Central memory CD4-positive, alpha-beta T cell (primary cell): Measurements from ENCODE around the gene C19orf18.
A peak's percentile ranks its signal among the peaks of the same experiment; 100 is the strongest.
"Not testable (repeated sequence)": the region's sequence is repeated elsewhere in the genome, so short reads cannot be mapped to it uniquely, and the experiment has no call there.

ENCODE experiments used
- DNase-seq: peaks from one replicate; pipeline ENCODE4 v3.0.0; 2022
- total RNA-seq, 3 experiments: gene quantifications; one replicate each; lab custom pipeline; 2026; lab: John Stamatoyannopoulos, UW

Gene C19orf18
- total RNA-seq: 0.04 to 1.5 (median 0.49) reads per million in 3 experiments

- DNase-seq: no peak
Observed at GRCh38 chr19:57974434-57974833, at the start of gene C19orf18. TSS of gene C19orf18 (minus strand) at chr19:57974534. CDS start at chr19:57974432, 102 bp downstream.

GRCh38 chr19:58022283-58022660 lies 47.9 kb upstream of the C19orf18 start:
- DNase-seq: no peak

DNA sequence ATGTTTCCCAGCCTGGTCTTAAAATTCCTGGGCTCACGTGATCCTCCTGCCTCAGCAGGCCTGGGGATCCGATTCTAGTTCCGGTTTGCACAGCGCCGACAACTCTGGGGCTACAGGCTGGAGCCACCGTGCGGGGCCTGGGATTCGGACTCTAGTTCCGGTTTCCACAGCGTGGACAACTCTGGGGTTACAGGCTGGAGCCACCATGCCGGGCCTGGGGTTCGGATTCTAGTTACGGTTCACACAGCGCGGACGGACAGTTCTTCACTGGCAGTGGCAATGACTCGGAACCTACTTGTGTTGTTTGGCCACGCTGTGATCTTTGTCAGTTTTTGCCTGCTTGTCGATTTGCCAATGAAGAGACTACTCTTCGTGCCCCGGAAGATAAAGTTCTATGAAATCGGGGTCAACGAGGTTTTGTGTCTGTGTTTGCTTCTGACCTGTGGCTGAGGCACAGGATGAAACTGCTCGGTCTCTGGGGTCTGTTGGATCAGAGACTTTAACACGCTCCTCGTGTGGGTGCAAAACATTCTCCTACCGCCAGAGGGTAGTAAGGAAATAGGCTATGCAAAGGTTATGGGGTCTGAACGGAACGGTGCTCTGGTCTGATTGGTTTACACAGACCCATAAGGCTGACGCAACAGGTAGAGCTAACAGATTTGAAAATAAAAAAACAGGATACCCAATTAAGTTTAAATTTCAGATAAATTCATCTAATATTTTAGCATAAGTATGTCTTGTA lies 47.4 kb upstream of the C19orf18 start:
- peak; percentile 9 for DNase-seq

GRCh38 chr19:58020129-58020528 lies 45.8 kb upstream of the C19orf18 start:
- no peak for DNase-seq

GRCh38 chr19:58014141-58014540 lies 39.8 kb upstream of the C19orf18 start:
- DNase-seq: no peak

GRCh38 chr19:58010507-58010906 lies 36.2 kb upstream of the C19orf18 start:
- no peak for DNase-seq

DNA sequence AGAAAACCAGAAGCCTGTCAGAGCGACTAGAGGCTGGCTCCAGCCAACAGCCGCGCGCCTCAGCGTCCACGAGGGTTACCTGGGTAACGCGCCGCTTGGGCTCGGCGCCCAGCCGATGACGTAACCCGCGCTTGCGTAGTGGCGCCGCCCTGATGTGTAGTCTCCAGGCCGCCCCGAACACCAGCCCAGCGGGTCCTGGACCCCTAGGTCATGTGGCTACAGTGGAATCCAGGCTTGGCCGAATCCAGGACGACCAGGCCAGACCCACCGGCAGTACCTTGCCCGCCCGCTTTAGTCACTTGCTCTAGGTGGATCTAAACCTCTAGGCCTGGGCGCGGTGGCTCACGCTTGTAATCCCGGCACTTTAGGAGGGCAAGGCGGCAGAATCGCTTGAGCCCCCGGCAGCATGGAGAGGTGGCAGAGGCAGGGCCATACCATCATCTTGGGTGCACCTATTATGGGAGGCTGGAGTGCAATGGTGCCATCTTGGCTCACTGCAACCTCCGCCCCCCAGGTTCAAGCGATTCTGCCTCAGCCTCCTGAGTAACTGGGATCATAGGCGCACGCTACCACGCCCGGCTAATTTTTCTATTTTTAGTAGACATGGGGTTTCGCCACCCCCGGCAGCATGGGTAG lies 35.5 kb upstream of the C19orf18 start:
- DNase-seq: peak; percentile 54

- no peak for DNase-seq
Observed at GRCh38 chr19:58009301-58009665, 34.9 kb upstream of the C19orf18 start.

DNA sequence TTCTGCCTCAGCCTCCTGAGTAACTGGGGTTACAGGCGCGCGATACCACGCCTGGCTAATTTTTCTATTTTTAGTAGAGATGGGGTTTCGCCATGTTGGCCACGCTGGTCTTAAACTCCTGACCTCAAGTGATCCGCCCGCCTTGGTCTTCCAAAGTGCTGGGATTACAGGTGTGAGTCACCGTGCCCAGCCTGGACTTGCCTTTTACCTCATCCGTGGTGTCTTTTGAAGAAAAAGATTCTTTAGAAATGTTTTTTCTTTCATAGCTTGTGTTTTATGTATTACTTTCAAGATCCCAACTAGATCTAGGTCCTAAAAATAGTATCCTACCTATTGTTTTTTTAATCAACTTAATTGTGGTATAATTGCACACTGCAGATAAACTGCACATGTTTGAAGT lies 34.5 kb upstream of the C19orf18 start:
- DNase-seq: not testable (repeated sequence)

GRCh38 chr19:58007285-58007684 lies 33.0 kb upstream of the C19orf18 start:
- no peak for DNase-seq

DNA sequence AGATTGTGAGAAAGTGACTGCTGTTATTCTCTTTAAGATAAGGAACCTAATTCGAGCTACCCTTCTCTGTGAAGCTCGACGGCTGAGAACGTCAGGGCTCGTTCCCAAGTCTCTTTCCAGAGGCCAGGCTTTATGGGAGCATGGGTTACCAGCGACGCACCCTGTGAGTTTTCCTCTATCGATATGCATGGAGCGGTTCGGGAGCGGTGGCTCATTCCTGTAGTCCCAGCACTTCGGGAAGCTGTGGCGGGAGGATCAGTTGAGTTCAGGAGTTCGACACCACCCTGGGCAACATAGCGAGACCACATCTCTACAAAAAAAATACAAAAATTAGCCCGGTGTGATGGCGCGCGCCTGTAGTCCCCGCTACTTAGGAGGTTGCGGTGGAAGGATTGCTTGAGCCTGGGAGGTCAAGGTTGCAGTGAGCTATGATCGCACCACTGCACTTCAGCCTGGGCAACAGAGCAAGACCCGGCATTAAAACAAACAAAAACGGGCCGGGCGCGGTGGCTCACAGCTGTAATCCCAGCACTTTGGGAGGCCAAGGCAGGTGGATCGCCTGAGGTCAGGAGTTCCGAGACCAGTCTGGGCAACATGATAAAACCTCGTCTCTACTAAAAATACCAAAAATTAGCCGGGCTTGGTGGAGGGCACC lies 29.0 kb upstream of the C19orf18 start:
- no peak for DNase-seq

- DNase-seq: peak; percentile 82
Observed at GRCh38 chr19:58002384-58003173, 28.2 kb upstream of the C19orf18 start, which contains the start of gene ZNF606. TSS of gene ZNF606 (minus strand) at chr19:58002820. CDS start at chr19:58001319, 1,501 bp downstream.

GRCh38 chr19:58001895-58002369 lies 27.6 kb upstream of the C19orf18 start:
- DNase-seq: no peak

GRCh38 chr19:58000677-58001076 lies 26.3 kb upstream of the C19orf18 start:
- no peak for DNase-seq

DNA sequence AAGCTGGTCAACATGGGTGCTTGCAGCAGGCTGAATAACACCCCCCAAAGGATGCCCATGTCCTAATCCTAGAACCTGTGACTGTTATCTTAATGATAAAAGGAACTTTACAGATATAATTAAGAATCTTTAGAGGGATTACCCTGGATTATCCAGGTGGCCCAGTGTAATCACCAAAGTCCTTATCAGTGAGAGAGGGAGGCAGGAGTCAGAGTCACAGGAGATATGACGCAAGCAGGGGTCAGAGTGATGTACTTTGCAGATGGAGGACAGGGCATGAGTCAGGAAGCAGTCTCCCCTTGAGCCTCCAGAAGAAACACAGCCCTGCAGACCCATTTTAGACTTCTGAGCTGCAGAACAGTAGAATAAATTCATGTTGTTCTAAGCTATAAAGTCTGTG lies 18.5 kb upstream of the C19orf18 start:
- no peak for DNase-seq

- no peak for DNase-seq
Observed at GRCh38 chr19:57978586-57979289, 4.4 kb upstream of the C19orf18 start.

DNA sequence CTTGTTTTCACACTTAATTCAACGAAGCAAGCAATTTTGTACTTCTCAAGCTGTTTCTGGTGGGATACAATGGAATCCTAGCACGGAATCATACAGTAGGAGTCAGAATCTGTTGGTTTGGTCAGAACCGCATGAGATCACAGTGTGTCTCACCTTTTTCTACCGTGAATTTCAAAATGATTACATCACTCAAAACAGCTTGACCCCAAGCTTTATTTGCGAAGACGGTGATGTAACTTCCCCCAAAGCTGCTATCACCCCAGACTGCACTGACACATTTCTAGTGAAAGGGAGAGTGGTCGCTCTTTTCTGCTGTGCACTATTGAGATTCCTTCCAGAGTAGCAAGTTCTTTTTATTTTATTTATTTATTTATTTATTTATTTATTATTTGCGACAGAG lies 9.6 kb downstream of the C19orf18 start:
- no peak for DNase-seq

GRCh38 chr19:57961785-57962184 lies 12.5 kb downstream of the C19orf18 start:
- no peak for DNase-seq

GRCh38 chr19:57954996-57955395 lies 19.3 kb downstream of the C19orf18 start:
- DNase-seq: no peak

DNA sequence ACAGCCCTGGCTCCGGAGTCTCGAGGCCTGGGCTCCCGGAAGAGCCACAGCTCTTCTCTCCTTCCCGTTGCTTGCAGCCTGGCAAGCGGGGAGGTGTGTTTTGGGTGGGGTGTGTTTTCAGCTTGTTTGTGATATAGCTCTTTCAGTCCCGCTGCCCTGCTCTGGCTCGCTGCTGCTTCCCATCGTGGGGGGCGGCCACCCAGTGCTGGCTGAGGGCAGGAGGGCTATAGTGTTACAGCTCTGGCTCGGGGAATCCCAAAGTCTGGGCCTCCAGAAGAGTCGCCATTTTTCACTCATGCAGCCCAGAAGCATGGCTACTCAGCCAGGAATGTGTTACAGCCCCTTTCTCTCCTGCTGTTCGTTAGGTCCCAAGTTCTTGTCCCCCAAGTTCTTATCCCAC lies 24.6 kb downstream of the C19orf18 start:
- DNase-seq: no peak

DNA sequence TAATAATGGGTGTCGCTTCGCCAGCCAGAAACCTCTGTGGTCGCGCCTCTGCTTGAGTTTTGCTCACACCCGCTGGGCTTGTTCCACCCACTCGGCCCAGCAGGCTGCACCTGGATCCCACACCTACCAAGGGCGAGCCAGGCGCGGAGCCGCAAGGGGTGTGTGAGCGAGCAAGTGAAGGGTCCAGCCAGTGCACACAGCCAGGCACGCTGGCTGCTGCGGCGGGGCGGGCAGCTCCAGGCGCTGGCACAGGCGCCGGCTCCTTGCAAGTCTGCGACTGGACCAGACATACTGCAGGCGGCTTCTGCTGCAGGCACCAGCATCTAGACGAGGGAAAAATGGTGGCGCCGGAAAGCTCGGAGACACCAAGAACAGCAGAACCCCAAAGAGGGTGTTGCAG lies 25.0 kb downstream of the C19orf18 start:
- DNase-seq: no peak
